ENCODE data around the gene AGAP1.

- TF ChIP-seq CTCF (IDR thresholded peaks at IDR 0.05) = no peak
- TF ChIP-seq POLR2A (IDR thresholded peaks at IDR 0.05) = no peak
These were observed 490.7 kb downstream of the AGAP1 start for GRCh38 chr2:235984552-235984951.

Measured in uterus (tissue), 2 donors.